NCI-H1930 (cell line): ENCODE results near the gene SPAG5.

Source experiments
- DNase-seq, 2 experiments: peaks; one replicate each; lab custom pipeline; 2025; lab: John Stamatoyannopoulos, UW

The SPAG5 gene

GRCh38 chr17:28571361-28572122 is 27.3 kb downstream of the SPAG5 start, which contains the start of gene PIGS:
Gene PIGS, minus strand, starts transcription at chr17:28571524. Its CDS starts 28 bp downstream, at chr17:28571496.
- DNase-seq: peak; percentile 78 to 90

GRCh38 chr17:28570716-28571360 is 28.0 kb downstream of the SPAG5 start:
- peak; percentile 22 to 24 for DNase-seq

GRCh38 chr17:28569446-28569845 is 29.4 kb downstream of the SPAG5 start:
- no peak for DNase-seq

DNA sequence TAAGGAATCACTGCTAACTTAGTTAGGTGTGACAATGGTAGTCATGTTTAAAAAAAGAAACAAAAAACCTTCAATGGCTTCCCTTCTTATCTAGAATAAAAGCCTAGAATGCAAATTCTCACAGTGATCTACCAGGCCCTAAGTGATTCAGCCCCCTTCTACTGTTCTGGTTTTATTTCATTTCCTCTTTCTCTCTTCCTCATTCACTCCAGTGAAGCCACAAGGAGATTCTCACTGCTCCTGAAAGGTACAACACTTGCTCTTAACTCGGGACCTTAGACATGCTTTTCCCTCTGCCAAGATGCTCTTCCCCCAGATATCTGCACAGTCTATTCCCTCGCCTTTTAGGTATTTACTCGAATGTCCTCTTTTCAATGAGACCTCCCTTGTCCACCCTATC is 31.2 kb downstream of the SPAG5 start:
- DNase-seq: no peak

DNA sequence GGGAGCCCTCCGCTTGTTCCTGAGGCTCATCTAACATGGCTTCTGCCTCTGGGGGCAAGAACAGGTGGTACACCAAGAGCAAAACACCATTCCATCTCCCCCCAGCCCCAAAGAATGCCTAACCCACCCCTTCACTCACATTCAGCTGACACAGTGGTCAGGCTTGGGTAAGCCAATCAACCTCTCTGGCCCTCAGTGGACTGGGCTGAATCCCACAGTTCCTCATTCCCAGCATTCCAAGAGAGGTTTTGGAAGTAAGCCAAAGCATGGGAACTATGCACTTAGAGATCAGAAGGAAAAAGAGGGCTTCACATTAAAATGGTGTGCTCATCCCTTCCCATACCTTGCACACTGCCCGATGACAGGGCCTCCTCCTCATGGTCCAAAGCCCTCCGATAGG is 35.4 kb downstream of the SPAG5 start:
- DNase-seq: no peak

DNA sequence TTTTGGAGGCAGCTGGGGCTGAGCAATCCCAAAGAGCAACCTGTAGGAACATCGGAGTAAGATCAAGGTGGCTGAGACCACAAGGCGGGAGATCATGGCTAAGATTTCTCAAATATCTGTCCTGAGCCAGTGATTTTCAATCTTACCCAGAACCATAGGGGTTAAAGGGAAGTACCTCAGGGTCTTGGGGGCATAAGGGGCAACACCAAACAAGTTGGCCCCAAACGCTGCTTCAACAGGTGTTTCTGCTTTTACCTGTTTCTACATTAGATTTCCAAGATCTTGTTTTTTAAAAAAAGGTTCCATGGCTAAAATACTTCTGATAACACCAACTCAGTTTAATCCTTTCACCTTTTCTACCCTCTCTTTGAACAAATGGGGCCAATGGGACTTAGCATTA is 43.8 kb downstream of the SPAG5 start:
- DNase-seq: no peak

- DNase-seq: no peak
Observed at GRCh38 chr17:28554565-28554964, 44.3 kb downstream of the SPAG5 start.

DNA sequence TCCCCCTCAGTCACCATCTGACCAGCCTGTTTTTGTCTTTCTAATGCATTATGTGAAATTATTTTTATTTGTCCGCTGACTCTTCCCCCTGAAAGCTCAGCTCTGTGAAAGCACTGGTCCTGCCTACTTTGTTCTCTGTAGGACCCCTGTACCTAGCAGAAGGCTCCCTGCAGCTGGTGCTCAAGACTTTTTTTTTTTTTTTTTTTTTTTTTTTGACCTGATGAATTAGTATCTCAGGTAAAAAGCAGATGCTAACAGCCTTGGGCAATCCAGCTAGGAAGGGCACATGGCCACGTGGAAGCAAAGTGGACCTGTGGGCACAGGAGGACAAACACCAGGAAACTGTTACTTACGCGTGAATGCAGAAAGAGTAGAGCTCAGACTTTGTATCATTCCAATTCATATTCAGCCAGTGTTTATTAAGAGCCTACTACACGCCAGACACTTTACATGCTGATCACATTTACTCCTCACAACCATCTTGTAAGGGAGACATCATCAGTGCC is 45.8 kb downstream of the SPAG5 start:
- DNase-seq: no peak

DNA sequence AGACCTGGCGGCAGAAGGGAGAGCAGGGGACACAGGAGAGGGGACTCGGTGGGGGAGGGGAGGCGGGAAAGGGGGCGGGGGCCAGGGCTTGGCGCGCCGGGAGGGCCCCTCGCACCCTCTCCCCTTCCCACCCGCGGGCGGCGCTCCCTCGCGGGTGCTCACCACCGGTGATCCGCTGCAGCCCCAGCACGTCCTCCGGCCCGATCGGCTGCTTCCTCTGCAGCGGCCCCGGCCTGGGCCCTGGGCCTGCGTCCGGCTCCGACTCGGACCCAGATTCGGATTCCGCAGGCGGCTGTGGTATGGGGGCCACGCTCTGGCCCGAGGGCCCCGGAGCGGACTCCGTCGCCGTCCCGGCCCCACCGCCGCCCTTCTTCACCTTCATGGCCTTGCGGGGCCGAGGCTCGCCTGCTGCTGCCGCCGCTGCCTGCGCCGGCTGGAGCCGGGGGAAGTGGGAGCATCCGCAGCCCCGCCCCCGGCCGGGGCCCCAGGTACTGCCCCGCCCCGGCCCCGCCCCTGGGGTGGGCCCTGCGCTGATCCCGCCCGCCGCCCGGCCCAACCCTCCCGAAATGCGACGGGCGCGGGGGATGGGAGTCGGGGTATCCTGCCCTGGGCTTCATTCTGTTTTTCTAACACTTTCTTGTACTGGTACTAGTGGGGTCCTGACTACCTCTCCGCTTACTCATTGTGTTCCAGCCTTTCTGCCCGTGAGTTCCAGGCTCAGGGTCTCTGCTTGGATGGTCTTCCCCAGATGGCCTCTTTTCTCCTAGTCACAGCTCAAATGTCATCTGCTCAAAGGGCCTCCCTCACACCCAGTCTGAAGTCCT is 46.4 kb downstream of the SPAG5 start, which contains the start of gene UNC119:
Gene UNC119, minus strand, starts transcription at position 449 of the 824 bp plus-strand sequence. Its CDS starts 67 bp downstream, at position 382.
- peak; percentile 34 to 75 for DNase-seq

DNA sequence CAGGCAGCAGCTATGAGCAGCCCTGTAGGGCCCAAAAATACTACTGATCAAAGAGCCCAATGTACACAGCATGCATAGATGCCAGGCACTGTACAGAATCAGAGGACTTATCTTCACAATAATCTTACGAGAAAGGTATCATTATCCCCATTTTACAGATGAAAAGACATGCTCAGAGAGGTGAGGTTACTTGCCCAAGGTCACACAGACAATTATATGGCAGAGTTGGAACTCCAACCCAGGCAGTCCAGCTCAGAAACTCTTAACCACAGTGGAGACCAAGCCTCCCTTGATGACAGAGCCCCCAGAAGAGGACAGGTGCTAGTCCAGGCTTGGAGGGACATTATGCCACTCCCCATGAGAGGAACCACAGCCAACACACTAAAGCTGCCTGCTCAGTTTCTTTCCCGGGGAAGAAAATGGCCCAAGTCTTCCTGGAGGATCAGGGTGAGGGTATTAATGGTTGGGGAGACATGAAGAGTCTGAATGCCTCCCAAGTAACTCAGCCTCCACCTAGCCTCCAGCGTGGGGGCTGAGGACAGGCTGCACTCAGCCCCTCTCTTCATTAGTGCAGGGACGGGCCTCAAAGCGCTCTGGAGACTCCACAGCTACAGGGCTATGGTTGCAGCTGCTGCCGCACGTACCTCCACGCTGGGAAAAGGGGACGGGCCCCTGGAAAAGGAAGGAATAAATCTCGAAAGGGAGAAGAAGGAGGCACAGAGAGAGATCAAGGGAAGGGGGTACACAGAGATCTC is 47.2 kb downstream of the SPAG5 start:
- DNase-seq: no peak

DNA sequence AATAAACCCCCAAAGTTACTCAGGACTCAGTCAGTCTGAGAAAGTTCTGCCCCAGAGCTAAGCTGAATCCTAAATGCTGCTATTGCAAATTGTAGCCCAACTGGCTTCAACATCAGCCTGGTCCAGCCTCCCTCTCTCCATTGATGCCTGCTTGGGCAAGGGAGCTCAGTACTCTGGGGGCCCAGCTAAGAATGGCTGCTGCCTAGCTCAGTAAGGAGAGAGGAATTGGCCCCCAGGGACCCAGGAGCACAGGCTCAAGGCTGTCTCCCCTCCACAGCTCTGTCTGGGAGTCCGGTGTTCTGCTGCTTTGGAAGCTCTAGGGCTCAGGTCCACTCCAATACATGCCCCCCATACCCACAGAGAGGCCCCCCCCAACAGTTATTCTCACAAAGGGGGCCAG is 48.0 kb downstream of the SPAG5 start:
- no peak for DNase-seq

- no peak for DNase-seq
Observed at GRCh38 chr17:28549236-28550132, 49.3 kb downstream of the SPAG5 start.

GRCh38 chr17:28548417-28549130 is 50.3 kb downstream of the SPAG5 start:
- no peak for DNase-seq

- peak; percentile 47 to 49 for DNase-seq
Observed at GRCh38 chr17:28547623-28548416, 51.0 kb downstream of the SPAG5 start.

GRCh38 chr17:28547096-28547622 is 51.7 kb downstream of the SPAG5 start:
- DNase-seq: no peak

DNA sequence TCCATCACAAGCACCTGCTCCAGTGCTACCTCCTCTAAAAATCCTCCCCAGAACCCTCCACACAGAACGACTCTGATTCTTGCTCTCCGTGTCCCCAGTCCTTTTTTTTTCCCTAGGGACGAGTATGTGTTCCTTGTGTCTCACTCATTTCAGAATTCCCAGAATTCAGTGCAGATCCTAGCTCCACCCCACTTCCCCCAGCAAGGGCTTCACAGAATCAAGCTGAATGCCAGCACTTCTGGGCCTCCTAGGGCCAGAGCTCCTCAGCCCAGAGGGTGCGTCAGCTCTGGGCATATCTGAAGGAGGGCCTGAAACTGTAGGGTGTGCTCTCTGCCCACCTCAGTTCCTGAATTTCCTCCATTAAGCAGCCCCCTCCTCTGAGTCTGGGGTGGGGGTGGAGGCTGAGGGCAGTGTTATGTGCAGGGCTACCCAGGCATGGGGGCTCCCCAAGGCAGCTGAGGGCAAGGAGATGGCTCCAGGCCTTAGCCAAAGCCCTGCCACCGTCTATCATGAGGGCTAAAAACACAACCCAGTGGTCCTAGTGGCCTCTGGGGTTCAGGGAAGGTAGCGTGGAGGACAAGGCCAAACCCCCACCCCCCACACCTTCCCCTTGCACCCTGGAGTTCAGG is 52.9 kb downstream of the SPAG5 start:
- no peak for DNase-seq

GRCh38 chr17:28545141-28545503 is 53.7 kb downstream of the SPAG5 start:
- DNase-seq: no peak

DNA sequence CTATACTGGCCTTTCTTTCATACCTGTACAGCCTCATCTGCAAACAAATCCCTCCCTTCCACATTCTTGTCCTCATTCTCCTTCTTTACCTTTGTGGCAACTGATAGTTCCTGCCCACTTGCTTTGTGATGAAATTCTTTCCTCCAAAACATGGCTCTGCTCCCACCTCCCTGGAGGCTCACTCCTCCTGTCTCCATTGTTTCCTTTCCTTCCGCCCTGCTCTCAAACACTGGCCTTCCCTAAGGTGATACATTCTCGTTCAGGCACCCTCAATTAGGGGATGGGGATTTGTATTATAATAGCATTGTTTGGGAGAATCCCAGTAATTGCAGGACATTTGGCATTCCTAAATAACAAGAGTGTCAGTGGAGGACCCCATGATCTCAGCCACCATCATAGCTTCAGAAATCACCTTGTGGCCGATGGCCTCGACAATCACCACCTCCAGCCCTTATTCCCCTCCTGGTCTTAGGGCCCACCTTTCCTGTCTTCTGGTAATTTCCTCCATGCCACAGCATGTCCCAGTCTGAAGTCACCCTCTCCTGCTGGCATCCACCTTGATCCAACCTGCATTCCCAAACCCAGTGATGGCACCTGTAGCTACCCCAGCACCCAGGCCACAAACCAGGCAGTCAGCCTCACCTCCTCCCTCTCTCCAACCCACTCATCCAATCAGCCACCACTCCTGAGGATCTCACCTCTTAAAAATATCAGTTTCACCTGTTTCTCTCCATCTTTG is 54.3 kb downstream of the SPAG5 start:
- DNase-seq: no peak
